CD4-positive, alpha-beta memory T cell (primary cell): ENCODE results near the gene HMCN2. TPM values are rescaled to one million over a fixed set of nuclear protein-coding genes. Genes with fewer than 3 reads are reported as not detected.

Source experiments
- CTCF ChIA-PET: fragments of 350-600 bp; sonication (Branson Sonifier 250); formaldehyde crosslinking; loops from one replicate; lab custom pipeline; 2021; ENCODE audit warnings: inconsistent platforms; ENCODE audit not compliant: partially characterized antibody; lab: Charles Lee
- POLR2A ChIA-PET: fragments of 350-600 bp; sonication (Branson Sonifier 250); formaldehyde crosslinking; loops from one replicate; lab custom pipeline; 2021; ENCODE audit not compliant: partially characterized antibody; lab: Charles Lee
- DNase-seq, 5 donors: peaks; one replicate each; pipeline versions ENCODE4 v3.0.0 to v3.0.0-alpha.2; 2020 to 2022; ENCODE audit warnings: mixed read lengths in 1 of 5
- H3K27ac ChIP-seq: one replicate; pipeline ENCODE4 v1.7.0; 2013; ENCODE audit warnings: low read depth, low read length
- H3K27me3 ChIP-seq: 2 replicates; pipeline ENCODE4 v1.7.0; 2013; ENCODE audit warnings: mild to moderate bottlenecking, low read length, moderate library complexity; ENCODE audit not compliant: insufficient read depth
- H3K36me3 ChIP-seq: 2 replicates; pipeline ENCODE4 v1.7.0; 2013; ENCODE audit warnings: mild to moderate bottlenecking, low read length, moderate library complexity; ENCODE audit not compliant: insufficient read depth
- H3K4me1 ChIP-seq: 2 replicates; pipeline ENCODE4 v1.7.0; 2013; ENCODE audit warnings: mild to moderate bottlenecking, low read length, moderate library complexity; ENCODE audit not compliant: insufficient read depth
- H3K4me3 ChIP-seq, 2 donors: one replicate each; pipeline ENCODE4 v1.7.0; 2013; ENCODE audit warnings: low read length in 2 of 2, mild to moderate bottlenecking in 1 of 2
- H3K9me3 ChIP-seq, 2 donors: one replicate each; pipeline ENCODE4 v1.7.0; 2013; ENCODE audit warnings: low read length in 2 of 2, control low read depth in 1 of 2; ENCODE audit not compliant: control insufficient read depth in 1 of 2
- H3K27ac Mint-ChIP-seq, 7 donors: one replicate each; pipeline ENCODE4 v1.8.0; 2020 to 2021; ENCODE audit warnings: mixed read lengths in 7 of 7, mild to moderate bottlenecking in 6 of 7, inconsistent platforms in 3 of 7, moderate library complexity in 3 of 7
- H3K27me3 Mint-ChIP-seq, 2 donors: one replicate each; pipeline ENCODE4 v1.8.0; 2020 to 2021; ENCODE audit warnings: mixed read lengths in 2 of 2
- H3K36me3 Mint-ChIP-seq, 2 donors: one replicate each; pipeline ENCODE4 v1.8.0; 2020 to 2021; ENCODE audit warnings: mixed read lengths in 2 of 2, inconsistent platforms in 1 of 2, mild to moderate bottlenecking in 1 of 2
- H3K4me1 Mint-ChIP-seq, 4 donors: one replicate each; pipeline ENCODE4 v1.8.0; 2020 to 2021; ENCODE audit warnings: mixed read lengths in 4 of 4, mild to moderate bottlenecking in 1 of 4
- H3K4me3 Mint-ChIP-seq, 8 donors: one replicate each; pipeline ENCODE4 v1.8.0; 2020 to 2021; ENCODE audit warnings: mixed read lengths in 8 of 8, mild to moderate bottlenecking in 7 of 8, moderate library complexity in 6 of 8, inconsistent platforms in 3 of 8
- H3K9me3 Mint-ChIP-seq, 8 donors: one replicate each; pipeline ENCODE4 v1.8.0; 2020 to 2021; ENCODE audit warnings: mixed read lengths in 8 of 8, mild to moderate bottlenecking in 5 of 8, inconsistent platforms in 3 of 8, moderate library complexity in 1 of 8
- intact Hi-C: fragments of 100-400 bp; cut with micrococcal nuclease; formaldehyde crosslinking; loops from one replicate; pipeline ENCODE4 v1.15.1; 2023
- polyA plus RNA-seq, 2 donors: library from polyadenylated mRNA; unstranded; fragments of 300-500 nt; fragmentation: Illumina TruSeq; gene quantifications; one replicate each; pipeline ENCODE4 v1.2.3, GENCODE V29; 2021
- total RNA-seq, 2 experiments: library from RNA; stranded (reverse); gene quantifications; one replicate each; pipeline ENCODE4 v1.2.3, GENCODE V29; 2021

HMCN2 gene
- total and polyA plus RNA-seq, 4 experiments from 2014 or later = not detected

- DNase-seq = no peak
- Histone ChIP-seq H3K4me3 (no peak overlapping the region), H3K27ac (no peak overlapping the region), H3K9me3 (no peaks in the 10 kb centered on the region), H3K4me1 (no peaks in the 10 kb centered on the region), H3K36me3 (no peaks in the 10 kb centered on the region), H3K27me3 (no peaks in the 10 kb centered on the region)
- ChIA-PET CTCF (no interaction called here), POLR2A (no interaction called here)
- Mint-ChIP-seq H3K4me1 (no peaks in the 10 kb centered on the region), H3K27ac (no peak overlapping the region), H3K27me3 (no peaks in the 10 kb centered on the region), H3K4me3 (no peak overlapping the region), H3K9me3 (no peaks in the 10 kb centered on the region), H3K36me3 (no peaks in the 10 kb centered on the region)
- intact Hi-C loops = no loop called here
These were observed 80.4 kb downstream of the HMCN2 start for GRCh38 chr9:130345897-130346385.

- no peak overlapping the region for H3K4me3 Mint-ChIP-seq
These were observed 80.9 kb downstream of the HMCN2 start for GRCh38 chr9:130346431-130346830.

GRCh38 chr9:130347036-130347435 is 81.5 kb downstream of the HMCN2 start:
- ChIA-PET POLR2A (no interaction called here), CTCF (no interaction called here)
- Histone ChIP-seq H3K36me3 (no peaks in the 10 kb centered on the region), H3K27ac (no peak overlapping the region), H3K4me1 (no peaks in the 10 kb centered on the region), H3K27me3 (no peaks in the 10 kb centered on the region), H3K9me3 (no peaks in the 10 kb centered on the region), H3K4me3 (no peak overlapping the region)
- Mint-ChIP-seq H3K4me1 (no peaks in the 10 kb centered on the region), H3K27ac (no peak overlapping the region), H3K4me3 (no peak overlapping the region), H3K27me3 (no peaks in the 10 kb centered on the region), H3K36me3 (no peaks in the 10 kb centered on the region), H3K9me3 (no peaks in the 10 kb centered on the region)
- DNase-seq = no peak
- intact Hi-C loops = no loop called here

More at GRCh38 chr9:130346431-130346830, 80.9 kb downstream of the HMCN2 start:
- ChIA-PET POLR2A (no interaction called here), CTCF (no interaction called here)
- no peak overlapping the region for H3K4me3 ChIP-seq
- H3K27ac Mint-ChIP-seq = no peak overlapping the region
- H3K4me1 Mint-ChIP-seq = no peaks in the 10 kb centered on the region
- H3K27ac ChIP-seq = no peak overlapping the region
- H3K27me3 ChIP-seq = no peaks in the 10 kb centered on the region
- no peaks in the 10 kb centered on the region for H3K27me3 Mint-ChIP-seq
- H3K9me3 ChIP-seq = no peaks in the 10 kb centered on the region
- H3K4me1 ChIP-seq = no peaks in the 10 kb centered on the region
- H3K36me3 Mint-ChIP-seq = no peaks in the 10 kb centered on the region
- H3K9me3 Mint-ChIP-seq = no peaks in the 10 kb centered on the region
- DNase-seq = no peak
- no peaks in the 10 kb centered on the region for H3K36me3 ChIP-seq
- intact Hi-C loops = no loop called here

- Mint-ChIP-seq H3K36me3 (no peaks in the 10 kb centered on the region), H3K4me3 (no peak overlapping the region), H3K27ac (no peak overlapping the region), H3K4me1 (no peaks in the 10 kb centered on the region), H3K27me3 (no peaks in the 10 kb centered on the region), H3K9me3 (no peaks in the 10 kb centered on the region)
- no peak overlapping the region for H3K27ac ChIP-seq
- no peaks in the 10 kb centered on the region for H3K4me1 ChIP-seq
- intact Hi-C loops = no loop called here
- DNase-seq = no peak
- H3K36me3 ChIP-seq = no peaks in the 10 kb centered on the region
- ChIA-PET POLR2A (no interaction called here), CTCF (no interaction called here)
- H3K9me3 ChIP-seq = no peaks in the 10 kb centered on the region
- no peak overlapping the region for H3K4me3 ChIP-seq
- H3K27me3 ChIP-seq = no peaks in the 10 kb centered on the region
These were observed 82.4 kb downstream of the HMCN2 start for GRCh38 chr9:130347931-130348330.

GRCh38 chr9:130348341-130348740 is 82.8 kb downstream of the HMCN2 start:
- no peak overlapping the region for H3K4me3 Mint-ChIP-seq
- intact Hi-C loops = no loop called here
- DNase-seq = no peak

GRCh38 chr9:130348881-130349280 is 83.3 kb downstream of the HMCN2 start:
- no peaks in the 10 kb centered on the region for H3K4me1 ChIP-seq
- Mint-ChIP-seq H3K4me3 (no peak overlapping the region), H3K36me3 (no peaks in the 10 kb centered on the region), H3K27me3 (no peaks in the 10 kb centered on the region), H3K27ac (no peak overlapping the region), H3K9me3 (no peaks in the 10 kb centered on the region), H3K4me1 (no peaks in the 10 kb centered on the region)
- no peak overlapping the region for H3K27ac ChIP-seq
- H3K27me3 ChIP-seq = no peaks in the 10 kb centered on the region
- intact Hi-C loops = no loop called here
- no peak for DNase-seq
- POLR2A ChIA-PET = no interaction called here
- H3K36me3 ChIP-seq = no peaks in the 10 kb centered on the region
- no peak overlapping the region for H3K4me3 ChIP-seq
- no peaks in the 10 kb centered on the region for H3K9me3 ChIP-seq
- CTCF ChIA-PET = no interaction called here

More at GRCh38 chr9:130348341-130348740, 82.8 kb downstream of the HMCN2 start:
- H3K9me3 Mint-ChIP-seq = no peaks in the 10 kb centered on the region
- no peak overlapping the region for H3K4me3 ChIP-seq
- ChIA-PET POLR2A (no interaction called here), CTCF (no interaction called here)
- no peaks in the 10 kb centered on the region for H3K36me3 Mint-ChIP-seq
- no peaks in the 10 kb centered on the region for H3K4me1 Mint-ChIP-seq
- H3K4me1 ChIP-seq = no peaks in the 10 kb centered on the region
- no peaks in the 10 kb centered on the region for H3K27me3 ChIP-seq
- no peak overlapping the region for H3K27ac ChIP-seq
- no peaks in the 10 kb centered on the region for H3K27me3 Mint-ChIP-seq
- H3K36me3 ChIP-seq = no peaks in the 10 kb centered on the region
- no peak overlapping the region for H3K27ac Mint-ChIP-seq
- no peaks in the 10 kb centered on the region for H3K9me3 ChIP-seq

GRCh38 chr9:130349398-130349797 is 83.8 kb downstream of the HMCN2 start:
- intact Hi-C loops = no loop called here
- POLR2A ChIA-PET = no interaction called here

GRCh38 chr9:130351343-130351742 is 85.8 kb downstream of the HMCN2 start:
- POLR2A ChIA-PET = no interaction called here
- Mint-ChIP-seq H3K4me3 (no peak overlapping the region), H3K4me1 (no peaks in the 10 kb centered on the region), H3K36me3 (no peaks in the 10 kb centered on the region), H3K9me3 (no peaks in the 10 kb centered on the region), H3K27ac (no peak overlapping the region), H3K27me3 (no peaks in the 10 kb centered on the region)
- Histone ChIP-seq H3K36me3 (no peaks in the 10 kb centered on the region), H3K4me3 (no peak overlapping the region), H3K4me1 (no peaks in the 10 kb centered on the region), H3K27ac (no peak overlapping the region), H3K27me3 (no peaks in the 10 kb centered on the region), H3K9me3 (no peaks in the 10 kb centered on the region)
- CTCF ChIA-PET = no interaction called here
- no peak for DNase-seq
- intact Hi-C loops = no loop called here

More at GRCh38 chr9:130349398-130349797, 83.8 kb downstream of the HMCN2 start:
- CTCF ChIA-PET = no interaction called here
- H3K27ac Mint-ChIP-seq = no peak overlapping the region
- Histone ChIP-seq H3K9me3 (no peaks in the 10 kb centered on the region), H3K4me3 (no peak overlapping the region), H3K27ac (no peak overlapping the region), H3K4me1 (no peaks in the 10 kb centered on the region), H3K36me3 (no peaks in the 10 kb centered on the region), H3K27me3 (no peaks in the 10 kb centered on the region)
- no peak for DNase-seq
- no peaks in the 10 kb centered on the region for H3K9me3 Mint-ChIP-seq
- H3K36me3 Mint-ChIP-seq = no peaks in the 10 kb centered on the region
- H3K27me3 Mint-ChIP-seq = no peaks in the 10 kb centered on the region
- H3K4me1 Mint-ChIP-seq = no peaks in the 10 kb centered on the region
- H3K4me3 Mint-ChIP-seq = no peak overlapping the region
